AG10803 (cell line): ENCODE results near the gene ACP1.

Experiments
- DNase-seq: peaks from one replicate; pipeline ENCODE4 v3.0.0; 2010; ENCODE audit warnings: low read depth
- H3K4me3 ChIP-seq: 2 replicates; pipeline ENCODE4 v1.5.1; 2011; ENCODE audit warnings: mild to moderate bottlenecking, low read length, control low read depth
- TF ChIP-seq, protein P1 (sequence below): conservative IDR thresholded peaks from 2 replicates; pipeline ENCODE4 v1.5.1; 2011; ENCODE audit warnings: mild to moderate bottlenecking, low read length, control low read depth, inconsistent platforms

The ACP1 gene

DNA sequence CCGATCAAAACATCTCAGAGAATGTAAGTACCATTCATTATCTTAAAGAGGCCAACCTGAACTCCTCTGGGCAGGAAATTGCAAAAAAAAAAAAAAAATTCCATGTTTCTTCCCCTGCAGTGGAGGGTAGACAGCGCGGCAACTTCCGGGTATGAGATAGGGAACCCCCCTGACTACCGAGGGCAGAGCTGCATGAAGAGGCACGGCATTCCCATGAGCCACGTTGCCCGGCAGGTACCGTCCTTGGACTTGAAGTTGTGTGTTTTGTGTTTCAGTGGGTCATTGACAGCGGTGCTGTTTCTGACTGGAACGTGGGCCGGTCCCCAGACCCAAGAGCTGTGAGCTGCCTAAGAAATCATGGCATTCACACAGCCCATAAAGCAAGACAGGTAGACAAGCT is 7.2 kb downstream of the ACP1 start:
- H3K4me3 ChIP-seq = no peak overlapping the region
- DNase-seq = no peak
- TF ChIP-seq, protein P1, sequence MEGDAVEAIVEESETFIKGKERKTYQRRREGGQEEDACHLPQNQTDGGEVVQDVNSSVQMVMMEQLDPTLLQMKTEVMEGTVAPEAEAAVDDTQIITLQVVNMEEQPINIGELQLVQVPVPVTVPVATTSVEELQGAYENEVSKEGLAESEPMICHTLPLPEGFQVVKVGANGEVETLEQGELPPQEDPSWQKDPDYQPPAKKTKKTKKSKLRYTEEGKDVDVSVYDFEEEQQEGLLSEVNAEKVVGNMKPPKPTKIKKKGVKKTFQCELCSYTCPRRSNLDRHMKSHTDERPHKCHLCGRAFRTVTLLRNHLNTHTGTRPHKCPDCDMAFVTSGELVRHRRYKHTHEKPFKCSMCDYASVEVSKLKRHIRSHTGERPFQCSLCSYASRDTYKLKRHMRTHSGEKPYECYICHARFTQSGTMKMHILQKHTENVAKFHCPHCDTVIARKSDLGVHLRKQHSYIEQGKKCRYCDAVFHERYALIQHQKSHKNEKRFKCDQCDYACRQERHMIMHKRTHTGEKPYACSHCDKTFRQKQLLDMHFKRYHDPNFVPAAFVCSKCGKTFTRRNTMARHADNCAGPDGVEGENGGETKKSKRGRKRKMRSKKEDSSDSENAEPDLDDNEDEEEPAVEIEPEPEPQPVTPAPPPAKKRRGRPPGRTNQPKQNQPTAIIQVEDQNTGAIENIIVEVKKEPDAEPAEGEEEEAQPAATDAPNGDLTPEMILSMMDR = no peak

DNA sequence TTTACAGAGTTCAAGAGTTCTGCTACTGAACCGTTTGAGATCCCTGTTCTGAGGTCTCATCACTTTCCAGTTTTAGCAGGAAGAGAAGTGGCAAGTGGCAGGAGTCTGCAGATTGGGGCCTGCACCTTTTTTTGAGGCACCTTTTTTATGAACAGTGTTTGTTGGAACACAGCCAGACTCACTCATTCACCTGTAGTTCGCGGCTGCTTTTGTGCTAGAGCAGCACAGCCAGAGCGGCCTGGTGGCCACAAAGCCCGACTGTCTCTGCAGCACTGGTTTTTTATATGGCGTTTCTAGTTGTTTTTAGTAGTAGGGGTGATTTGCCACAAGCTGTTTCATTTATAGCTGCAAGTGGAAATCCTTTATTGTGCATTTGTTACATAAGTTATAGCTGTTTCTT is 8.6 kb downstream of the ACP1 start:
- no peak for DNase-seq
- TF ChIP-seq, protein P1 = no peak
- no peak overlapping the region for H3K4me3 ChIP-seq

DNA sequence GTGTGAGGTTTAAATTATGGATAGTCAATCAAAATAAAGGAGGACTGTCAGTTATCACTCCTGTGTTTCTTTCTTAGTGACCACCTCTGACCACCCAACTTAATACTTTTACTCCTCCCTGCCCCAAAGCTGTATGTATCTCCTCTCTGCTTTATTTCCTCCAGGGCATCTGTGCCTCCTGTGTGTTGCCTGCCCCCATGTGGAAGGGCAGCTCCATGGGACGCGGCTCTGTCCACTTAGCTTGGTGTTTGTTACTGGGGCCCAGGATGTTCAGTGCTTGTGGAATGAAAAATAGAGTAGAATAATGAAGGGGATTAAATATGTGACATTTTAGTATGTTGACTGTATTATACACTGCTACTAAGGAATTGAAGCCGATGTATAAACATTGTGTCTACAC is 9.8 kb downstream of the ACP1 start:
- DNase-seq = no peak
- TF ChIP-seq, protein P1 = no peak
- H3K4me3 ChIP-seq = no peak overlapping the region

DNA sequence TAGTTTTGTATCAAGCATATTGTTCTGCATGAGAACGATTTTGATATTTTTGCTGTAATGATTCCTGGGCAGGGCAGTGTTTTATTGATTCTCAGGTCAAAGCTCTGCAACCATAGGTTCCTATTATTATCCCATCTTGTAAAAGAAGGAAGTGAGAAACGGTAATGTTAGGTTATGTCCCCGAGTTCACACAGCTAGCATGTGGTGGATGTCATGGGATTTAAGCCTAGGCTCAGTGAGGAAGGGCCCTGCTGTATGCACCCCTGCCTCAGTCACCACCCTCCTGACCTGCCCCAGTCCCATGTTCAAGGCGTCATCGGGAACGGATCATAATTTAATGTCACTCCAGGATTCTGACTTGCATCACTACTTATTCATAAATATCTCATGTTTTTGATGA is 10.7 kb downstream of the ACP1 start:
- H3K4me3 ChIP-seq = no peak overlapping the region
- no peak for DNase-seq
- TF ChIP-seq, protein P1 = no peak

DNA sequence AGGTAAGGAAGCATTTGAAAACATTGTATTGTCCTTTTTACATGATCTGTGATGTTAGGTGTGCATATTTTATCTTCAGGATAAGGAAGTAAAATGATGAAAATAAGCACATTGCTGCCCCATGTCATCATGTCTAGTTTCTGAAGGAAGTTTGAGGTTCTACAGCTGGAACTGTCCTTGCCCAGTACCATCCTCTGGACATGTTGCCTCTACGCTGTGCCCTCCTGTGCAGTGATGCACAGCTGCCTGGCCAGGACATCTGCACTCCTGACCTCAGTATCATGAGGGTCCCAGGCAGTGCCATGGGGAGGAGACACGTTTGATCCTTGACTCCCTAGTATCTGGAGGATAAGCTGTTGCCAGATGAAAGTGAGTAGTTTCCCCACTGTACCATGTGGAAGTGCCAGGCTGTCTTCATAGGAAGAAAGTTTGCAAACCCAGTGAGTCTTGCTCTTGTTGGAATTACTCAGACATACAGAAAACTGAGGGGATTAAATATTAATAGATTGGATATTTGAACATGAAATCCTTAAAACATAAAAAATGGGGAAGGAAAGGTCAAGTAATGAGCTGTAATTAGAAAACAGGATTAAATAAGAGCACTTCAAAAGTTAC is 13.7 kb downstream of the ACP1 start:
- DNase-seq = no peak
- no peak overlapping the region for H3K4me3 ChIP-seq
- TF ChIP-seq, protein P1 = no peak

DNA sequence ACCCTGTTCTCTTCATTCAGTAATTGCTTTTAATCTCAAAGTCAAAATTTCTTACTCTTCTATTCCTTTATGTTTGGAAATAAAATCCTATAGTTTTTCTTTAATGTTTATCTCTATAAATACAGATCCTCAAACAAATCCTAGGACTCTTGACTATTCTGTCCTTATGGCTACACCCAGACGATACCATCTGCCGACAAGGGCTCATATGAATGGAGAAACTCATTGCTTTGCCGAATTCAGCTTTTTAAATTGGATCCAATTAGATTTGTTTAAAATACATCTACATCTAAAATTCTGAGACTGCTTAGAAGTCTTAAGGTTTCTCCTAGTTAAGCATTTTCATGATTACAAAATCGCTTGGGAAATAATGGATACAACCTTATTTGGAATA is 14.2 kb downstream of the ACP1 start:
- TF ChIP-seq, protein P1 = no peak

DNA sequence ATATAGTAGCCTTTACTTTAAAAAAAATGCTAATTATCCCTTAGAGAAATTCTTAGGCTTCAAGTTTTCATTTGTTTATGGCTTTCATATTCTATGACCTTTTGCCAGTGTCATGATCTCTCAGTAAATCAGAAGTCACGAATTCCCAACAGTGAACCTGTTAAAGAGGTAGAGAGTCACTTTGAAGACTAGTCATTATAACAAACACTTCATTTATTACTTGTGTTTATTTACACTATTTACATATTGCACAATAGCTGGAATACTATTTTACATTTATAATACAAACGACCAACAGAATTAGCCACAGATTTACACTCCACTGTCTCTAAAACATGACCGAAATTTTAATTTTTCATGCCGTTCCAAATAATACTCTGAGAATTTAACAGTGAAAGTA is 14.6 kb downstream of the ACP1 start:
- no peak overlapping the region for H3K4me3 ChIP-seq
- TF ChIP-seq, protein P1 = no peak
- no peak for DNase-seq

More for the DNA sequence above, 14.2 kb downstream of the ACP1 start:
- no peak overlapping the region for H3K4me3 ChIP-seq
- no peak for DNase-seq
